GM18498 (cell line): ENCODE data around the gene MMS19.

ENCODE experiments used
- ATAC-seq: cut with Tn5 transposase; IDR thresholded peaks from one replicate; pipeline ENCODE4 v1.9.1; 2021; ENCODE audit warnings: mild to moderate bottlenecking, moderate library complexity; ENCODE audit not compliant: unreplicated experiment

MMS19 gene, protein sequence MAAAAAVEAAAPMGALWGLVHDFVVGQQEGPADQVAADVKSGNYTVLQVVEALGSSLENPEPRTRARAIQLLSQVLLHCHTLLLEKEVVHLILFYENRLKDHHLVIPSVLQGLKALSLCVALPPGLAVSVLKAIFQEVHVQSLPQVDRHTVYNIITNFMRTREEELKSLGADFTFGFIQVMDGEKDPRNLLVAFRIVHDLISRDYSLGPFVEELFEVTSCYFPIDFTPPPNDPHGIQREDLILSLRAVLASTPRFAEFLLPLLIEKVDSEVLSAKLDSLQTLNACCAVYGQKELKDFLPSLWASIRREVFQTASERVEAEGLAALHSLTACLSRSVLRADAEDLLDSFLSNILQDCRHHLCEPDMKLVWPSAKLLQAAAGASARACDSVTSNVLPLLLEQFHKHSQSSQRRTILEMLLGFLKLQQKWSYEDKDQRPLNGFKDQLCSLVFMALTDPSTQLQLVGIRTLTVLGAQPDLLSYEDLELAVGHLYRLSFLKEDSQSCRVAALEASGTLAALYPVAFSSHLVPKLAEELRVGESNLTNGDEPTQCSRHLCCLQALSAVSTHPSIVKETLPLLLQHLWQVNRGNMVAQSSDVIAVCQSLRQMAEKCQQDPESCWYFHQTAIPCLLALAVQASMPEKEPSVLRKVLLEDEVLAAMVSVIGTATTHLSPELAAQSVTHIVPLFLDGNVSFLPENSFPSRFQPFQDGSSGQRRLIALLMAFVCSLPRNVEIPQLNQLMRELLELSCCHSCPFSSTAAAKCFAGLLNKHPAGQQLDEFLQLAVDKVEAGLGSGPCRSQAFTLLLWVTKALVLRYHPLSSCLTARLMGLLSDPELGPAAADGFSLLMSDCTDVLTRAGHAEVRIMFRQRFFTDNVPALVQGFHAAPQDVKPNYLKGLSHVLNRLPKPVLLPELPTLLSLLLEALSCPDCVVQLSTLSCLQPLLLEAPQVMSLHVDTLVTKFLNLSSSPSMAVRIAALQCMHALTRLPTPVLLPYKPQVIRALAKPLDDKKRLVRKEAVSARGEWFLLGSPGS

DNA sequence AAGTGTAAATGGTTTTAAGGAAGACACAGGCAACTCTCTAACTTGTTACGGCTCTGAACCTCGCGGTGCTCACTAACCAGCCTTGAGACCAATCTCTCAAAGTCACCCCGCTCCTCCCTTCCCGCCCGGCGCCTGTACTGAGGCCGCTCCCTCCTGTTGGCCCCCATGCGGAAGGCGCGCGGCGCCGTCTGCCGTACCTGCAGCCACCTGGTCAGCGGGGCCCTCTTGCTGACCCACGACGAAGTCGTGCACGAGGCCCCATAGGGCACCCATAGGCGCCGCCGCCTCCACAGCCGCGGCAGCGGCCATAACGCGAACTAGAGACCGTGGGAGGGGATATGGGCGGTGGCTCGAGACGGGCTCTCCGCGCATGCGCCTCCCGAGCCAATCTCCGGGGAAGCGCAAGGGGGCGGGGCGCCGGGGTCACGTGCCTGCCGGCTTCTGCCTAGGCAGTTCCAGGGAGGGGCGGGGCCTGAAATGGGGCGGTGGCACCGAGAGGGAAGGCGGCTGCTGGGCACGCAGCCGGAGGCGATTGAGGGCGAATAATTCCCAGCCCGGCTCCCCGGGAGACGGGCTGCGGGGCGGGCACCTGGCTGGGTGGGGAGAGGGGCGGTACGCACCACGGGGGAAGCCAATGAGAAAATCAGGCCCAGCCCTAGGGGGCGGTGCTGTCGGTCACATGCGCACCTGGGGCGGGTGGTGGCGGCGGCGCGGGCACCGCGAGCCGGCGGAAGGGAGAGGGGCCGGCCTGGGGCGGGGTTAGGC is at the start of gene MMS19:
TSS of gene MMS19 (minus strand) at position 347 of the 765 bp plus-strand sequence. CDS start at position 309, 38 bp downstream.
- peak; percentile 93 for ATAC-seq

DNA sequence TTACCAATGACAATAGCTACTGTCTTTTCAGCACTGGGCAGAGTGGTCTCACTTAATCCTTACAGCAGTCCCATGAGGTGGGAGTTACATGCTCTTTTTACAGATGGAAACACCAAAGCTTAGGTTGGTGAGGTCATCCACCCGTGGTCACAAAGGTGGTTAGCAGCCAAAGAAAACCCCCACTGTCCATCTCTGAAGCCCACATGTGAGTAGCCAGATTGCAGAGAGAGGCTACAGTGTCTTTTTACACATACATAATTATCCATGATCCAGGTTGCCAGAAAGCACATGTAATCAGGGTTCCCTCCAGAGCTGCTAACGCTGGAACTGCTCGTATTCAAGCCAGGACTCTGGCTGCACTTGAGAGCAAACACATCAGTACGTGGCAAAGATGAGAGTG is 49.7 kb upstream of the MMS19 start:
- no peak for ATAC-seq

DNA sequence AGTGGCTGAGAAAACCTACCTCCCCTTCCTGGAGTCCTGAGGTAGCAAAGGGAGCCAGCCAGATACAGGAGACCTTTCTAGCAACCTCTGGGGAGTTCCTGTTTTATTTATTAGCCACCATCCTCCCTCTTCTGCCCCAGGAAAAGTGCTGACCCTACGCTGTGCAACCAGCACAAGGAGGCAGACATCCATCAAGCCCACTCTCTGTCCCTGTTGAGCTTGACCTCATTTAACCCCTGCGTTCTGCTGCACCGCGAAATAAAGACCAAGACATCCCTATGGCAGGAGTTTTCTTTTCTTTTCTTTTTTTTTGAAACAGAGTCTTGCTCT is 49.0 kb upstream of the MMS19 start:
- ATAC-seq = no peak

DNA sequence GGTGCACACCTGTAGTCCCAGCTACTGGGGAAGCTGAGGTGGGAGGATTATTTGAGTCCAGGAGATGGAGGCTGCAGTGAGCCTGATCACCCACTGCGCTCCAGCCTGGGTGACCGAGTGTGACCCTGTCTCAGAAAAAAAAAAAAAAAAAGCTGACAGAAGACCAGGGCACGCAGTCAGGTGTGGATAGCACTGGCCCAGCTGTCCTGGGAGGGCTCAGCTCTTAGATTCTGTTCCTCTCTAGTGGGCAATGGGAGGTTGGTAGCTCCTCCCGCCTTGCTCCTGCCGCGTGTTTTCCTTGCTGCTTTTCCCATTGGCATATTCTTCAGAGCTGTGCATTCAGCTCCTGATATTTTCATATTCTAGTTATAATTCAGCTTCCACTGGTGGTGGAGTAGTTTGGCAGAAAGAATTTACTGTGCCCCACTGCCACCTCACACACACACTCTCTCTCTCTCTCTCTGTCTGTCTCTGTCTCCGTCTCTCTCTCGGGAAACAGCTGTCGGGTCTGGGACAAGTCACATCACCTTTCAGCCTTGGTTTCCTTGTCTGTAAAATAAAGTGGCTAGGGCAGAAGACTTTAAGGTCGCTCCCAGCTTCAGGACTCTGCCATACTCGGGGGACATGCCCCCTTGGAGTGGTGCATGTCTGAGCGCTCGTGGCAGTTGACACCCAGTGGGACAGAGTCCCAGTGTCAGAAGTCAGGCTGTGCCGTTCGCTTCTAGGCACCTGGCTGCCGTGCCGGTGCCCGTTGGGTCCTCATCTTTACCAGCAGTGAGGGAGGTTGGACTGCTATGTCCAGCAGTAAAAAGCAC is 48.4 kb upstream of the MMS19 start:
- ATAC-seq = no peak

DNA sequence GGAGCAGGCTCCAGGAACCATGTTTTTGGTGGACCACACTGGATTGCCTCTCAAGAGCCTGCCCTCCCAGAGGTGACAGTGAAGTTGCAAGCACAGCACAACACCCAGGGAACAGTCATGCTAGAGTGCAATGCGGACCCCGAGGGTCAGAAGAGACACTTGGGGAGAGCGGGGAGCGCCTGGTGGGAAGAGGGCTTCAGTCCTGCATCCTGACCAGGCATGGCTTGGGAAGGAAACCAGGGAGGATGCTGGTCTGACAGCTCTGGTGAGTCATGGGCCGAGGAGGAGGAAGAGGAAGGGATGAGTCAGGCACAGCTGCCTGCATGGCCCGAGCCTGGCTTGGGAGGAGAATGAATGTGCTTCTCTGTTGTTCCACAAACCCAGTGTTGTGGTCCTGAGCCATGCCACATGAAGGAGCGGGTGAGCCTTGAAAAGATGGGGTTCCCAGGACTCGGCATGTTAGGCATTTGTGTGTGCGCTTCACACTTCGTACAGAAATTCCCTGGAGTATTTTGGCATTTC is 44.9 kb upstream of the MMS19 start:
- no peak for ATAC-seq

DNA sequence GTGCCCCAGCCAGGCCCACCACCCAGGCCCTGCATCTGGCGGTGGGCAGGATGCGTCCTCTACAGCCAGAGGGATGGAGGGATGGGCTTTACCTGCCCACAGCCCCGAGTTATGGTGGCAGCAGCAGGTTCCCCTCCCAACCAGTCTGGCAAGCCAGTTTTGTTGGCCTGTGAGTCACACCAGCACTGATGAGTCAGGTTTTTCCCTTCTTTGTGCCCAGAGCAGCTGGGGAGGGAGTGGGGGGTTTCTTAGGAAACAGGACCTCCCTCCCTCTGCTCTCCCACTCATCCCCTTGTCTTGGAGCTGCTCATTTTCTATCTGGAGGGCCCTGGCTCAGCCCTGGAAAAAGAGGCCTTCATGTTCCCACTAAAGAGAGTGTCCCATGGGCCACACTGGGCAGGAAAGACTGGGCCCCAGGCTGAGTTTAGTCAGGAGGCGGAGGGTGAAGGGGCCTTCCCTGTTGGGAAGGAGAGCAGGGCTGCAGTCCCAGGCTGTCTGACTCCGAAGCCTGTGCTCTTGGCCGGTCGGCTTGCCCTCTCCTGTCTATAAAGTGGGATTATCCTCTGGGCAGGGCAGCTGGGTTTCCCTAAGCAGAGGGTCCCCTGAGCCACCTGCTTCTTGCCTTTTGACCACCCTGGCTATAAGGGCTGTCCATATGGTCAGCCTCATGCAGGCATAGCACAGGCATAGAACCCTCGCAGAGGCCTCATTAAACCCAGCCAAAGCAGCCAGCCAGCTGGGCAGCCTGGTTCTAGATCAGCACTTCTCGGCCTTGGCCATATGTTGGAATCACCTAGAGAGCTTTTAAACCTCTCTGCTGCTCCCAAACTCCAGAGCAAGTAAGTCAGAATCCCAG is 44.2 kb upstream of the MMS19 start:
- ATAC-seq = no peak

DNA sequence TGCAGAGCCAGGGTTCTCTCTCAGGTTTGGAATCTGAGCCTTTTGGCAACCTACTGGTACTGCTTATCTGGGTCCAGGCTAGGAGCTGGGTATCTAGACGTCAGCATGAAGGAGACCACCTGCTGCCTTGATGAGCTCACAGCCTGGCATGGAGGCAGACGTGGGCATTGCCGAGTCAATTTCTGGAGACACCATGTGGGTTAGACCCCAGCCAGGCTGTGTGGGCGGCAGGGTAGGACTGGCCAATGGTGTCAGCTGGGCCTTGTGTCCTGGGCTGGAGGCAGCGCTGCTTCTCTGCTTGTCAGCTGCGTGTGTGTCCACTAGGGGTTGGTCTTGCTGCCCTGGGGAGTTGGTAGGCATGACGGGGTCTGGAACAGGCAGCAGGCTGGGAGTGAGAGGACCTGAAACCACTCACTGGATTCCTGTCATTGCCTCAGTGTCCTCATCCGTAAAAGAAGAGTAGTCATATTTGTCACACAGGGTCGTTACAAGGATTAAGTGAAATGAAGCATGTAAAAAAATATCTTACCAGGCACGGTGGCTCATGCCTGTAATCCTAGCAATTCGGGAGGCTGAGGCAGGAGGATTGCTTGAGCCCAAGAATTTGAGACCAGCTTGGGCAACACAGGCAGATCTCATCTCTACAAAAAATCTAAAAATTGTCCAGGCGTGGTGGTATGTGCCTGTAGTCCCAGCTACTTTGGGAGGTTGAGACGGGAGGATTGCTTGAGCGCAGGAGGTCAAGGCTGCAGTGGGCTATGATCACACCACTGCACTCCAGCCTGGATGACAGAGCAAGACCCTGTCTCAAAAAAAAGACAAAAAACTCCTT is 42.7 kb upstream of the MMS19 start:
- ATAC-seq = no peak

DNA sequence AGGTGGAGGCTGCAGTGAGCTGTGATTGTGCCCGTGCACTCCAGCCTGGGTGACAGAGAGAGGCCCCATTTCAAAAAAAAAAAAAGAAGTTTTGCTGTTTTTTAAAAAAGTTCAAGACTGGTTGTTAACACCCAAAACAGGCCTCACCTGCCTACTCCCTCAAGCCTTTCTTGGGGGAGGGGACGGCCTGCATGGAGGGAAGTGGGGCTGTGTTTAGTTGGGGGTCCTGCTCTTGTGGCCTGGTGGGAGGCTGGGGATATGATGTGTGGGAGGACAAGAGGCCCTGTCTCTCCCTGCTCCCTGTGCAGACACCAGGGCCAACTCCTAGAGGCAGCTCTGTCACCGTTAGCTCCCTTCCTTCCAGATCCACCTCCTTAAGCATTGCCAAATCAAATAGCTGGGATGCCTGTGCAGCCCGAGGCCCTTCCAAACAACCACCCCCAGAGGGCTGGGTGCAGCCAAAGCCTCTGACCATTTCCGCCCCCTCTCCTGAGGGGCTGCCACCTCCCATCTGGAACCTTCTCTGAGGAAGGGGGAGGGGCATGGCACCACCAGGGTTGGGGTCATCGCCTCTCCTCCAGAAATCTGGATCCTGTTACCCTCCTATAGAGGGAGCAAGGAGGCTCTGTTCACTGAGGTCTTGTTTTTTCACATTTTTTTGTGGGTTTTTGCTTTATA is 41.4 kb upstream of the MMS19 start:
- ATAC-seq = no peak

DNA sequence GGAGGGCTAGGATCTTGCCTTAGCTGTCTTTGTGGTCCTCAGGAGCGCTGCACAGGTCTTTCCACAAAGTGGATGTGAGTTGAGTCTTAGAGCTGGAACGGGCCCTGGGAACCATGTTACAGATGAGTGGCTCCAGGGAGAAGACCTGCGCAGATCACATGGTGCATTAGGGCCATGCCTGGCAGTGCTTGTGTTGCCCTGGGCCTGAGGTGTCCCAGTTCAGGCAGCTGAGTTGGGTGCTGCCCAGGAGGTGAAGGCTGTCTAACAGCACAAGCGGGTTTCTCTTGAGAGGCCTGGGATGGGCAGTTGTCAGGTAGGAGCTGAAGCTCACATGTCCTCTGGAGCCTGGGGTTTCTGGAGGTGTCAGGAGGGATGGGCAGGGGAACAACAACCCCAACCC is 40.6 kb upstream of the MMS19 start:
- ATAC-seq = no peak

DNA sequence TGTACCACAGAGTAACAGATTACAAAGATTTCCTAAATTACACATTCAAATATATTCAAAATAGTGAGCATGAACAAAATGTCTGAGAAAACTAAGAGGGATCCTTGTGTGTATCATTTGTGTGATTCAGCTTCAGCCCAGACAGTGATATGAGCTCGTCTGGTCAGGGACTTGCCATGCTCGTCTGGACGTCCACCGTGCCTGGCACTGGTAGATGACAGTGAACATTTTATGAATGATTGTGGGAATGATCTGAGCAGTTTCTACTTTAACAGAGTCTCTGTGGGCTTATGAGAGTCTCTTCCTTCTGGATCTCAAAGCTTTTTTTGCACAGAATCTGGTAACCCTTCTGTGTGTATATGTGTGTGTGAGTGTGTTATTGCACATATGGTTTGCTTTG is 40.2 kb upstream of the MMS19 start:
- ATAC-seq = no peak

DNA sequence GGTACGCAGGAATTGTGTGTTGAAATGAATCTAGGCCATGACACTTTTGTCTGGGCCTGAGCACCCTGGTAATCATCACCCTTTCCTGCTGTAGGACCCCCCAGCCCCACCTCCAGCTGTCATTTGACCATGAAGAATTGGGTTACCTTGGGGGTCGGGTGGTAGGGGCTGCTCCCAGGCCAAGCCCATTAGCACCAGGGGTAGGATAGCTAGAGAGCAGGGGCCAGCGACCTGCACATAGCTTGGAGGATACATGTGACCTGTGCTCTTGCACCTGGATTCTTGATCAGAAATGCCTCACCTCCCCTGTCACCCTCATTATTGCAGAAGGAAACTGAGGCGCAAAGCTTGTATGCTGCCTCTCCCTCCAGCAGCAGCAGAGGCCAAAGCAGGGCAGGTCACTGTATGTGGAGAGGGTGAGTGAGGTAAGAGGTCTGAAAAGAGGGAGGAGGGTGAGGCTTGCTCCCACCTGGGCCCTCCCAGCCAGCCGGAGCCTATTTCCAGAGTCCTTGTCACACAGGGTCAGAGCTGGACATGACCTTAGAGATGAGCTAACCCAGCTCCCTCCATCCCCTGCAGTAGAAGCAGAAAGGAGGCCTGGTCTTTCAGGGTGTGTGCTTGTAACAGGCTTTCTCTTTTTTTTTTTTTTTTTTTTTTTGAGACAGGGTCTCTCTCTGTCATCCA is 39.1 kb upstream of the MMS19 start:
- no peak for ATAC-seq

DNA sequence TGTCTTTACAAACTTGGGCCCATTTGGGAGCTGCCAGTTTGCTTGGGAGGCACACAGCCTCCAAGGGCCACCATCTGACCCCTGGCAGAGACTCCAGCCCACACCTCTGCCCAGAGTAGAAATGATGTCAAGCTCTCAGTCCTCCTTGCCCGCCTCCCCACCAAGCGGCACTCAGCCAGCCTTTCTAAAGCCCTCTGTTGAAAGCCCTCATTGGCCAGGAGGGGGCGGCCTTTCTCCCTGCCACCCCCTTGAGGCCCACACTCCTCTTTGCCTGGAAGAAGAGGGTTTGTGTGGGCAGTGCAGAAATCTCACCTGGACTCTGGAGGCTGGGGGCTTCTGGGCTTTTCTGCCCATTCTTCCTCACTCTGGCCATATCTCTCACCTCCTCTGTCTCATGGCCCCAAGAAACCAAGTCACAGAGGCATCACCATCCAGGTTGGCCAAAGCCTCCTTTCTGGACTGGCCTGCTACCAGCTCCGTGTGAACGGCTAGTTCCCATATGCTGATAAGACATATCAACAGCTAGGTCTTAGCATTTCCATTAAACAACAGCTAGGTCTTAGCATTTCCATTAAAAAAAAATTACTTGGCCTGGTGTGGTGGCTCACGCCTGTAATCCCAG is 36.6 kb upstream of the MMS19 start:
- no peak for ATAC-seq

DNA sequence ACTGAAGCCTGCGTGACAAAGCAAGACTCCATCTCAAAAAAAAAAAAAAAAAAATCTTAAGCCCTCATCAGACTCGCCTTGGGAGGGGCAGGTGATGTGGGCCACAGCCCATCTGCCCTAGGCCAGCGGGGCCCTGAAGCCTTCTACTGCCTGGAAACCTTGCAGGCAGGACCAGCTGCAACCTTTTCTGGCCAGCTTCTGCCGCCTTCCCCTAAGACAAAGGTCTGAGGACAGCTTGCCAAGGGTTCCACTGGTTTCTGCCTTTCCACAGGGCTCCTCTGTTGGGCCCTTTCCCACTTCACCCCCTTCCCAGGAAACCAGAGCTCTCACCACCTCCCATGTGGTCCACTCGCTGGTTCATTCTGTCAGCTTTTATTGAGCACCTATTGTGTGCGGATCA is 35.7 kb upstream of the MMS19 start:
- no peak for ATAC-seq

DNA sequence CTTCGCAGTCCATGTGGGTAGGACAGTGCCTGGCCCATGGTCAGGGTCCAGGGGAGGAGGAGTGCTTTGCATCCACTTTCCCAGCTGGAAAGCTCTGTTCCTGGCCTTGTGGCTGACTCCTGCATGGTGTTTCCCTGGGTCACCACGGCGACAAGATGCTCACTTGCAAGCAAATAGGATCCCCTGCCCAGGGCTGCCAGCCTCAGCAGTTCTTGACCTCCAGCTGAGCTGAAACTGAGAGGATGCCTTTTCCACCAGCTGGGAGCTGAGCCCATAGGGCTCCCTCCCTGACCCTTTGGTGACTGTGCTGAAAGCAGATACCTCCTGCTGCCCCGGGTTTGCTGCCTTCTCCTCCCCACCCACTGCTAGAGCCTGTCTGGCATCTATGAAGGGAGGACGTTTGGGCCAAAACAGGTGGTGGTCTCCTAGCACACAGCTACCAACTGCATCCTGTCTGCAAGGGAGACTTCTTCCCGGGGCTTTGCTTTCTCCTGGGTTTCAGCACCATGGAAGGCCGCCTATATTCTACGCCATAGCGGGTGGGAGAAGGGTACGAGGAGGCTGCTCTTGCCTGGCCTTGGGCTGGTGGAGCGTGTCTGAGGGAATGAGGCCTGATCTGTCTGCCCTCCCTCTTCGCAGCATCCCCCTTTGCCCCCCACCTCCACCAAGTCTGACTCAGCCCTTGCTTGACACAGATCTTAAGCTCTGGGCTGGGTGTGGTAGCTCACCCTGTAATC is 34.9 kb upstream of the MMS19 start:
- ATAC-seq = no peak

DNA sequence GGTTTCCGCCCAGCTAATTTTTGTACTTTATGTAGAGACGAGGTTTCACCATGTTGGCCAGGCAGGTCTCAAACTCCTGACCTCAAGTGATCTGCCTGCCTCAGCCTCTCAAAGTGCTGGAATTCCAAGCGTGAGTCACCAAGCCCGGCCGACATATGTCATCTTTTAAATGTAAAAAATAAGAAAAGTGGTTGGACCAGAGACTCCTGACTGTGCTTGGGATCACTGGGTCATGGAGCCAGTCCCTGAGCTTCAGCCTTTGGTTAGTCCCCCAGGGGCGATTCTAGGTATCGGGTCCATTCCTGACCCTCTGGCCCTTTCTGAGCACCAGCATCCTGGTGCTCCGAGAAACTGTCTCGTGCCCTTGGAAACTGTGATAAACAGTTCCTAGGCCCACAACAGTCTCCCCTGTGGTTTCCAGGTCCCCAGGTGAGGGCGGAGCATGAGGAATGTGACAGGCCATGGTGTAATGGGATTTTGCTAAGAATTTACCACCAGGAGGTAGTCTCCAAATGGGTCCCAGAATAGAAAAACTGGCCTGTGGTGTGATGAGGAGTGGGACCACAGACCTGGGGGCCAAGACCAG is 33.3 kb upstream of the MMS19 start:
- ATAC-seq = no peak
